Neural cell (in vitro differentiated cells): Measurements from ENCODE around the gene MIA2. TPM values are rescaled to one million over a fixed set of nuclear protein-coding genes. Genes with fewer than 3 reads are reported as not detected.
A peak's percentile ranks its signal among the peaks of the same experiment; 100 is the strongest.

Source experiments
- H2AFZ ChIP-seq: fragments of 200-600, 300-800 bp; sonication (generic), shearing (Covaris generic); 2 replicates; pipeline ENCODE4 v1.6.0; 2014; ENCODE audit warnings: low read depth, mild to moderate bottlenecking, antibody characterized with exemption, low read length, moderate library complexity
- H3F3A ChIP-seq: fragments of 200-600 bp; shearing (Covaris generic); 2 replicates; pipeline ENCODE4 v1.6.1; 2016; ENCODE audit warnings: mild to moderate bottlenecking, moderate library complexity, mixed read lengths, antibody characterized with exemption, low read length; ENCODE audit not compliant: insufficient read depth, poor library complexity, severe bottlenecking
- H3K27ac ChIP-seq: fragments of 200-600, 300-800 bp; sonication (generic), shearing (Covaris generic); 2 replicates; pipeline ENCODE4 v1.5.1; 2014; ENCODE audit warnings: mild to moderate bottlenecking, low read length, moderate library complexity
- H3K27me3 ChIP-seq: fragments of 300-800, 200-600 bp; sonication (generic), shearing (Covaris generic); 2 replicates; pipeline ENCODE4 v1.6.0; 2014; ENCODE audit warnings: mild to moderate bottlenecking, low read depth, low read length, moderate library complexity; ENCODE audit not compliant: insufficient read depth
- H3K36me3 ChIP-seq: fragments of 300-800, 200-600 bp; sonication (generic), shearing (Covaris generic); 2 replicates; pipeline ENCODE4 v1.5.1; 2014; ENCODE audit warnings: mild to moderate bottlenecking, antibody characterized with exemption, low read length, moderate library complexity; ENCODE audit not compliant: insufficient read depth
- H3K4me2 ChIP-seq: fragments of 300-800, 200-600 bp; sonication (generic), shearing (Covaris generic); 2 replicates; pipeline ENCODE4 v1.6.0; 2014; ENCODE audit warnings: mild to moderate bottlenecking, low read length
- H3K4me3 ChIP-seq: fragments of 300-800, 200-600 bp; sonication (generic), shearing (Covaris generic); 2 replicates; pipeline ENCODE4 v1.5.1; 2014; ENCODE audit warnings: mild to moderate bottlenecking, low read length, moderate library complexity
- H3K79me2 ChIP-seq: fragments of 200-600 bp; shearing (Covaris generic); replicated peaks from 2 replicates; pipeline ENCODE4 v1.6.0; 2014; ENCODE audit warnings: mild to moderate bottlenecking, low read length, moderate library complexity; ENCODE audit not compliant: insufficient read depth
- H3K9ac ChIP-seq: fragments of 300-800, 200-600 bp; sonication (generic), shearing (Covaris generic); 2 replicates; pipeline ENCODE4 v1.6.1; 2016; ENCODE audit warnings: mild to moderate bottlenecking, low read length, mixed read lengths
- H3K9me2 ChIP-seq: fragments of 200-600 bp; shearing (Covaris generic); 2 replicates; pipeline ENCODE4 v1.6.1; 2016; ENCODE audit warnings: mild to moderate bottlenecking, low read length, mixed read lengths; ENCODE audit not compliant: insufficient read depth
- H3K9me3 ChIP-seq: fragments of 200-600, 300-800 bp; sonication (generic), shearing (Covaris generic); 2 replicates; pipeline ENCODE4 v1.6.1; 2016; ENCODE audit warnings: mild to moderate bottlenecking, mixed run types, low read length, moderate library complexity, mixed read lengths
- H4K20me1 ChIP-seq: fragments of 200-600 bp; shearing (Covaris generic); 2 replicates; pipeline ENCODE4 v1.6.1; 2016; ENCODE audit warnings: mild to moderate bottlenecking, mixed run types; ENCODE audit not compliant: insufficient read depth
- EP300 ChIP-seq: fragments of 450-650 bp; conservative IDR thresholded peaks from 2 replicates; pipeline ENCODE4 v1.6.1; 2014; ENCODE audit warnings: antibody characterized with exemption, mild to moderate bottlenecking, moderate library complexity; ENCODE audit not compliant: poor library complexity, severe bottlenecking
- EZH2 ChIP-seq: fragments of 200-600, 300-800 bp; shearing (Covaris generic), sonication (generic); IDR thresholded peaks from 2 replicates; pipeline ENCODE4 v1.6.1; 2014; ENCODE audit warnings: antibody characterized with exemption, low read length, borderline replicate concordance, mild to moderate bottlenecking; ENCODE audit not compliant: insufficient read depth, poor library complexity, severe bottlenecking
- MXI1 ChIP-seq: fragments of 450-650 bp; conservative IDR thresholded peaks from 2 replicates; pipeline ENCODE4 v1.6.1; 2014; ENCODE audit warnings: antibody characterized with exemption, mild to moderate bottlenecking; ENCODE audit not compliant: poor library complexity, severe bottlenecking
- POLR2AphosphoS5 ChIP-seq: IDR thresholded peaks from 2 replicates; pipeline ENCODE4 v1.6.1; 2012
- RAD21 ChIP-seq: fragments of 450-650 bp; conservative IDR thresholded peaks from 2 replicates; pipeline ENCODE4 v1.6.1; 2014; ENCODE audit warnings: antibody characterized with exemption, mild to moderate bottlenecking, moderate library complexity
- SMC3 ChIP-seq: fragments of 450-650 bp; conservative IDR thresholded peaks from 2 replicates; pipeline ENCODE4 v1.6.1; 2014; ENCODE audit warnings: antibody characterized with exemption, mild to moderate bottlenecking, moderate library complexity; ENCODE audit not compliant: poor library complexity
- TAF1 ChIP-seq: IDR thresholded peaks from 2 replicates; pipeline ENCODE4 v1.6.1; 2012; ENCODE audit warnings: low read depth
- polyA plus RNA-seq: library from polyadenylated mRNA; depleted of rRNA; stranded (reverse); fragments of >200 nt; gene quantifications from 2 replicates; pipeline ENCODE4 v1.2.3, GENCODE V29; 2014
- TF ChIP-seq, protein P1 (sequence below): IDR thresholded peaks from 2 replicates; pipeline ENCODE4 v1.6.1; 2012; ENCODE audit warnings: borderline replicate concordance
- TF ChIP-seq, protein P2 (sequence below): fragments of 450-650 bp; IDR thresholded peaks from 2 replicates; pipeline ENCODE4 v1.5.1; 2014; ENCODE audit warnings: antibody characterized with exemption, mild to moderate bottlenecking, moderate library complexity; ENCODE audit not compliant: poor library complexity, severe bottlenecking

MIA2 gene
- polyA plus RNA-seq, 1 donor from 2014 or later: 17.7 TPM

DNA sequence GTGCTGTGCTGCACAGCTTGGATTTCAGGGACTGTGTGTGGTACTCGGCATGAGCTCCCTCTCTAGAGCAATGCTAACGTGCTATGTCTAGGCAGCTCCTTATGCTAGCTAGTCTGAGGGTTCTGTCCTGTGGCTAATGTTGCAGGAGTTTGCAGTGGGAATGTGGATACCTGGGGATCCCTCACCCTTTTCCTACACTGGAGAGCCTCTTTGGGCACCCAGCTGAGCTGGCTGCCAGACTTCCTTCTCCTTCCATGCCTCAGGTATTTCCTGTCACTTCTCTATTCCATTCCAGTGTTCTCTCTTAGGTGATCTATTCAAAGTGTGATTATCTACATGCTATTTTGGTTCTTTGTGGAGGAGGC lies 133.7 kb downstream of the MIA2 start:
- H3K79me2 ChIP-seq: no peaks in the 10 kb centered on the region
- H4K20me1 ChIP-seq: no peaks in the 10 kb centered on the region
- no peak overlapping the region for H2AFZ ChIP-seq
- no peak overlapping the region for H3K27ac ChIP-seq
- H3K9ac ChIP-seq: no peak overlapping the region
- H3K4me3 ChIP-seq: no peak overlapping the region
- no peaks in the 10 kb centered on the region for H3F3A ChIP-seq
- H3K27me3 ChIP-seq: no peaks in the 10 kb centered on the region
- TF ChIP-seq RAD21 (no peak), MXI1 (no peak), EZH2 (no peak), SMC3 (no peak), TAF1 (no peak), POLR2AphosphoS5 (no peak), EP300 (no peak)
- TF ChIP-seq, protein P1, sequence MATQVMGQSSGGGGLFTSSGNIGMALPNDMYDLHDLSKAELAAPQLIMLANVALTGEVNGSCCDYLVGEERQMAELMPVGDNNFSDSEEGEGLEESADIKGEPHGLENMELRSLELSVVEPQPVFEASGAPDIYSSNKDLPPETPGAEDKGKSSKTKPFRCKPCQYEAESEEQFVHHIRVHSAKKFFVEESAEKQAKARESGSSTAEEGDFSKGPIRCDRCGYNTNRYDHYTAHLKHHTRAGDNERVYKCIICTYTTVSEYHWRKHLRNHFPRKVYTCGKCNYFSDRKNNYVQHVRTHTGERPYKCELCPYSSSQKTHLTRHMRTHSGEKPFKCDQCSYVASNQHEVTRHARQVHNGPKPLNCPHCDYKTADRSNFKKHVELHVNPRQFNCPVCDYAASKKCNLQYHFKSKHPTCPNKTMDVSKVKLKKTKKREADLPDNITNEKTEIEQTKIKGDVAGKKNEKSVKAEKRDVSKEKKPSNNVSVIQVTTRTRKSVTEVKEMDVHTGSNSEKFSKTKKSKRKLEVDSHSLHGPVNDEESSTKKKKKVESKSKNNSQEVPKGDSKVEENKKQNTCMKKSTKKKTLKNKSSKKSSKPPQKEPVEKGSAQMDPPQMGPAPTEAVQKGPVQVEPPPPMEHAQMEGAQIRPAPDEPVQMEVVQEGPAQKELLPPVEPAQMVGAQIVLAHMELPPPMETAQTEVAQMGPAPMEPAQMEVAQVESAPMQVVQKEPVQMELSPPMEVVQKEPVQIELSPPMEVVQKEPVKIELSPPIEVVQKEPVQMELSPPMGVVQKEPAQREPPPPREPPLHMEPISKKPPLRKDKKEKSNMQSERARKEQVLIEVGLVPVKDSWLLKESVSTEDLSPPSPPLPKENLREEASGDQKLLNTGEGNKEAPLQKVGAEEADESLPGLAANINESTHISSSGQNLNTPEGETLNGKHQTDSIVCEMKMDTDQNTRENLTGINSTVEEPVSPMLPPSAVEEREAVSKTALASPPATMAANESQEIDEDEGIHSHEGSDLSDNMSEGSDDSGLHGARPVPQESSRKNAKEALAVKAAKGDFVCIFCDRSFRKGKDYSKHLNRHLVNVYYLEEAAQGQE: no peak
- TF ChIP-seq, protein P2, sequence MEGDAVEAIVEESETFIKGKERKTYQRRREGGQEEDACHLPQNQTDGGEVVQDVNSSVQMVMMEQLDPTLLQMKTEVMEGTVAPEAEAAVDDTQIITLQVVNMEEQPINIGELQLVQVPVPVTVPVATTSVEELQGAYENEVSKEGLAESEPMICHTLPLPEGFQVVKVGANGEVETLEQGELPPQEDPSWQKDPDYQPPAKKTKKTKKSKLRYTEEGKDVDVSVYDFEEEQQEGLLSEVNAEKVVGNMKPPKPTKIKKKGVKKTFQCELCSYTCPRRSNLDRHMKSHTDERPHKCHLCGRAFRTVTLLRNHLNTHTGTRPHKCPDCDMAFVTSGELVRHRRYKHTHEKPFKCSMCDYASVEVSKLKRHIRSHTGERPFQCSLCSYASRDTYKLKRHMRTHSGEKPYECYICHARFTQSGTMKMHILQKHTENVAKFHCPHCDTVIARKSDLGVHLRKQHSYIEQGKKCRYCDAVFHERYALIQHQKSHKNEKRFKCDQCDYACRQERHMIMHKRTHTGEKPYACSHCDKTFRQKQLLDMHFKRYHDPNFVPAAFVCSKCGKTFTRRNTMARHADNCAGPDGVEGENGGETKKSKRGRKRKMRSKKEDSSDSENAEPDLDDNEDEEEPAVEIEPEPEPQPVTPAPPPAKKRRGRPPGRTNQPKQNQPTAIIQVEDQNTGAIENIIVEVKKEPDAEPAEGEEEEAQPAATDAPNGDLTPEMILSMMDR: no peak
- H3K4me2 ChIP-seq: no peak overlapping the region
- H3K9me2 ChIP-seq: no peaks in the 10 kb centered on the region
- H3K9me3 ChIP-seq: no peaks in the 10 kb centered on the region
- H3K36me3 ChIP-seq: no peaks in the 10 kb centered on the region

DNA sequence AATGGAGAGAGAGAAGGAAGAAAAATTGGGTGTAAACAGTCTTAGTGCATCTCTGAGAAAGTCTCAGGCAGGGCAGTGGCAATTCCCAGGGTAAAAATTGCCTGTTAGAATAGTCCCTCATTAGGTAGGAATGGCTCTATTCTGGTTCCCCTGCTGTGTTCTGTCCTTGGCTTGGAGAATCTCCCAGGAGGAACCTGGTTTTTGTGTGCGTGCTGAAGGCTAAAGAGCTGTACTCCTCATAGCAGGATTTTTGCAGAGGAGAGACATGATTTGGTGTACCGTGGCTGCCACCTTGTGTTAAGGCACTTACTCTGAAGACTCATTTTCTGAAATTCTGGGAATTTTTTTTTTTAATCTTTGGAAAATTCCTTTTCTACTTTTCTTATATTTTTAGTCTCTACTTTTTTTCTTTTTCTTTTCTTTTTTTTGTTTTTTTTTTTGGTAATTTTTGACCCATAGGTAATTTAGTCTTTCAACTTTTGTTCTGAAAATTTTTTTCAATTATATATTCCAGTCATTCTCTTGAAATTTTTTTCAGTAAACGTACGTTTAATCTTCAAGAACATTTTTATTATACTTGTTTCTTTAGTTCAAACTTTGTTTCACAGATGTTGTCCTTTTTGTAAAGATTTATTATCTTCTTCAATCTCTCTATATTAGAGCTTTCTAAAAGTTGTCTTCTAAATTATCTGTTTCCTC lies 134.7 kb downstream of the MIA2 start:
- no peaks in the 10 kb centered on the region for H4K20me1 ChIP-seq
- H3K36me3 ChIP-seq: no peaks in the 10 kb centered on the region
- no peaks in the 10 kb centered on the region for H3K9me2 ChIP-seq
- H2AFZ ChIP-seq: no peak overlapping the region
- no peaks in the 10 kb centered on the region for H3K9me3 ChIP-seq
- no peak overlapping the region for H3K4me3 ChIP-seq
- TF ChIP-seq, protein P2: peak; percentile 72
- TF ChIP-seq EZH2 (no peak), RAD21 (peak; percentile 77), SMC3 (peak; percentile 70), POLR2AphosphoS5 (no peak), MXI1 (no peak)
- TF ChIP-seq, protein P1: no peak
- no peak overlapping the region for H3K27ac ChIP-seq
- H3K4me2 ChIP-seq: no peak overlapping the region
- H3K79me2 ChIP-seq: no peaks in the 10 kb centered on the region
- no peaks in the 10 kb centered on the region for H3F3A ChIP-seq
- no peak overlapping the region for H3K9ac ChIP-seq
- no peaks in the 10 kb centered on the region for H3K27me3 ChIP-seq
